NCI-H82 (cell line): ENCODE data around the gene SLX1A.
A peak's percentile ranks its signal among the peaks of the same experiment; 100 is the strongest.
"Not testable (repeated sequence)": the region's sequence is repeated elsewhere in the genome, so short reads cannot be mapped to it uniquely, and the experiment has no call there.

Experiments
- DNase-seq: peaks from one replicate; lab custom pipeline; 2025; lab: John Stamatoyannopoulos, UW

Gene SLX1A

DNA sequence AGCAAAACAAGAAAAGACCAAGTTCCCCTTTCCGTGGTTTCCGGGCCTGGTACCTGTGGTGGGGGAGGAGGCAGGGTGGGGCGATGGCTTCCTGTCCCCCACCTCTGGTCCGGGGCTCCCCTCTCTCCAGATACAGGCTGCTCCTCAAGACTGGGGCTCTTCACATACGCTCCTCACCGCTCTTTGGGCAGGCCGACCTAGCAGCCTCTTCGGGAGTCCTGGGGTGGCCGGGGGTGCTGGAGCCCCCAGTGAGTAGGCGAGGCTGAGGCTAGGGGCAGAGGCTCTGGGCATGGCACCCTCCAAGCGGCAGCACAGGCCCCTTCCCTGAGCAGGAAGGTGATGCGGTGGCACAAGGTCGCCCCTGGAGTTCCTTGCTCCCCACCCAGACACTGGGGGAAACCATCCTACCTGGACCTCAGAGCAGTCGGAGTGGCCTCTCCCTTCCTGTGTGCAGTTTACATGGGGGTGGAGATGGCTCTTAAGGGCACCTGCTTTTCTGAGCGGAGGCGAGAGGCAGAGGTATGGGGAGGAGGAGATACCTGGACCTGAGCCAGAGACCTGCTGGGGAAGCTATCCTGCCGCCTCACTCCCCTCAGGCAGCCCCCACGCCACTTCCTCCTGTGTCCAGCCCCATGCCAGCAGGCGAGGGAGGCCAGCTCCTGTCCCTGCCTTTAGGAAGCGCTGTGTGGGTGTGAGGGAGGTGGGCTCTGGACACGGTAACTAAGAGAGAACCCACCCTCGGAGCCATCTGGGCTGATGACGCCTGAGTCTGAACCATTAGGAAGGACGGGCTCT is 9.4 kb upstream of the SLX1A start:
- no peak for DNase-seq

GRCh38 chr16:30184891-30185682 is 8.6 kb upstream of the SLX1A start:
- DNase-seq: no peak

DNA sequence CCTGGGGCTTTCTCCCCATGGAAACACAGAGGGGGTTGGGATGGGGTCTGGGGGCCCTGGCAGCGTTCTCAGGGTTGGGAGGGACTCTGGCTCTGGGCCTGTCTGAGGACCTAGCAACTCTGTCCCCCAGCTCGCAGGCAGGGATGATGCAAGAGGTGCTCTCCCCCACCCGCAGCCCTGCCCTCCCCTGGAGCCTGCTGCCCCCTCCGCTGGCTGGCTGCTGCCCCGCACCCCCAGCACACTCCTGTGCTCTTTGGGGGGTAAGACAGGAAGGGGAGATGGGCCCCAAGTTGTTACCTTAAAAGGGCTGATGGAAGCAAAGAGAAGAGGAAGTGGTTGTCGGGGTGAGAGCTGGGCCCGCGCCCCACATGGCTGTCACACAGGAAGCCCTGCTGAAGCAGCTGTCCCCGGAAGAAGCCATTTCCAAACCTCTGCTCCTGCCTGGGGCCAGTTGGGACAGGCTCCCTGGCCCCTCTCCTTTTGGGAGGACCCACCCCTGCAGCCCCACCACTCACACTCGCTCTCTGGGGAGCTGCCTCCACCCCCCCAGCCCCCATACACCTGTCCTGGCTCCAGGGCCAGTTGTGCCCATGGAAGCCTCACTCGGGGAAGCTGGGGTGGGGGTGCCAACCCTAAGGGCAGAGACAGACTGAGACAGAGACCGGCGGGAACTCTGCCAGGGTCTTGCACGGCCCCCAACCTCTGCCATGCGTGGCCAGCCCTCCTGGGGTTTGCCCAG is 7.8 kb upstream of the SLX1A start:
- no peak for DNase-seq

- DNase-seq: no peak
These were observed 7.3 kb upstream of the SLX1A start for GRCh38 chr16:30186444-30186781.

DNA sequence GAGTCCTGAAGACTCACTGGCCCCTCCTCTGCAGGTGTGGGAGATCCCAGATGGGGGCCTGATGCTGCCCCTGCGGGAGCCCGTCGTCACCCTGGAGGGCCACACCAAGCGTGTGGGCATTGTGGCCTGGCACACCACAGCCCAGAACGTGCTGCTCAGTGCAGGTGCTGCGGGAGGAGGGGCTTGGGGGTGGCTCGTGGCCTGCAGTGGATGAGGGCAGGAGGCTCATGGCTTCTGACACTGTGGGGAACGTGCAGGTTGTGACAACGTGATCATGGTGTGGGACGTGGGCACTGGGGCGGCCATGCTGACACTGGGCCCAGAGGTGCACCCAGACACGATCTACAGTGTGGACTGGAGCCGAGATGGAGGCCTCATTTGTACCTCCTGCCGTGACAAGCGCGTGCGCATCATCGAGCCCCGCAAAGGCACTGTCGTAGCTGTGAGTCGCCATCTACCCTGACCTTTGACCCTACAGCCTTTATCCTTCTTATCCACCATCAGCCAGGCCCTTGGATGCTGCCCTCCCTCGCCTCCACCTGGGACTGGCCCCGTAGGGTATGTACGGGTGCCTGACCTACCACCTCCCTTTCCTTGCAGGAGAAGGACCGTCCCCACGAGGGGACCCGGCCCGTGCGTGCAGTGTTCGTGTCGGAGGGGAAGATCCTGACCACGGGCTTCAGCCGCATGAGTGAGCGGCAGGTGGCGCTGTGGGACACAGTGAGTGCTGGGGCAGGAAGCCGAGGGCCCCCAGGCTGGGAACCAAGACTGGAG is 6.7 kb upstream of the SLX1A start:
- DNase-seq: peak; percentile 72

GRCh38 chr16:30187556-30187865 is 6.2 kb upstream of the SLX1A start:
- DNase-seq: no peak

DNA sequence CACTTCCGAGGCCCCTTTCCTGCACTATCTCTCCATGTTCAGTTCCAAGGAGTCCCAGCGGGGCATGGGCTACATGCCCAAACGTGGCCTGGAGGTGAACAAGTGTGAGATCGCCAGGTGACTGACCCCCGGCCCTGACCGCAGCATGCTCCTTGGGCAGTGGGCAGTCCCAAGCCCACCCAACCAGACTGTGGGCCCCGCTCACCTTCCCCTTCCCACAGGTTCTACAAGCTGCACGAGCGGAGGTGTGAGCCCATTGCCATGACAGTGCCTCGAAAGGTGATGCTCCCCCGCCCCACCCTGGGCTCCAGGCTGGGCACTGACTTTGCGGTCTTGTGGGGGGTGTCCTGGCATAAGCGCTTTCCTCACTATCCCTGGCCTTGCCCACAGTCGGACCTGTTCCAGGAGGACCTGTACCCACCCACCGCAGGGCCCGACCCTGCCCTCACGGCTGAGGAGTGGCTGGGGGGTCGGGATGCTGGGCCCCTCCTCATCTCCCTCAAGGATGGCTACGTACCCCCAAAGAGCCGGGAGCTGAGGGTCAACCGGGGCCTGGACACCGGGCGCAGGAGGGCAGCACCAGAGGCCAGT is 5.6 kb upstream of the SLX1A start:
- DNase-seq: no peak

- not testable (repeated sequence) for DNase-seq
These were observed 2.5 kb upstream of the SLX1A start for GRCh38 chr16:30191158-30191557.

DNA sequence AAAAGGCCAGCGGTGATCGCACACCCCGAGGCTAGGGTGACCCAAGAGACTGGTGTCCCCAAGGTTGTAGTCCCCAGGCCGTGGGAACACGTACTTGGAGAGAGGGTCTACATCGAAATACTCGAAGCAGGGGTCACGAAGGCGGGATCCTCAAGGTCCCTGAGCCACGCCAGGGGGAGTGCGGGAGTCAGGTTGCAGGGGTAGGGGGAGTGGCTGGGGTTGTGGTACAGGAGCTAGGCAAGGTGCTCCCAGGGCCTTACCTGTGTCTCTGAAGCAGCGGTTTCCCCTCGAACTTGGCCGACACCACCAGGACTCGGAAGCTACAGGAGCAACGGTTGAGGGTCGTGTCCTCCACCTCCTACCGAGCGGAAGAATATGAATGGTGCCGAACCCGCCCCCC is 577 bp upstream of the SLX1A start:
- DNase-seq: not testable (repeated sequence)

- not testable (repeated sequence) for DNase-seq
These were observed 674 bp downstream of the SLX1A start for GRCh38 chr16:30194172-30194925.

- DNase-seq: not testable (repeated sequence)
These were observed 3.3 kb downstream of the SLX1A start for GRCh38 chr16:30197001-30197400.

- DNase-seq: not testable (repeated sequence)
These were observed 5.4 kb downstream of the SLX1A start, which contains the start of gene SULT1A3 for GRCh38 chr16:30199049-30199448. Gene SULT1A3 (plus strand): TSS chr16:30199255. CDS start chr16:30200729, 1,474 bp downstream.

GRCh38 chr16:30199608-30200343 is 6.1 kb downstream of the SLX1A start:
- not testable (repeated sequence) for DNase-seq

DNA sequence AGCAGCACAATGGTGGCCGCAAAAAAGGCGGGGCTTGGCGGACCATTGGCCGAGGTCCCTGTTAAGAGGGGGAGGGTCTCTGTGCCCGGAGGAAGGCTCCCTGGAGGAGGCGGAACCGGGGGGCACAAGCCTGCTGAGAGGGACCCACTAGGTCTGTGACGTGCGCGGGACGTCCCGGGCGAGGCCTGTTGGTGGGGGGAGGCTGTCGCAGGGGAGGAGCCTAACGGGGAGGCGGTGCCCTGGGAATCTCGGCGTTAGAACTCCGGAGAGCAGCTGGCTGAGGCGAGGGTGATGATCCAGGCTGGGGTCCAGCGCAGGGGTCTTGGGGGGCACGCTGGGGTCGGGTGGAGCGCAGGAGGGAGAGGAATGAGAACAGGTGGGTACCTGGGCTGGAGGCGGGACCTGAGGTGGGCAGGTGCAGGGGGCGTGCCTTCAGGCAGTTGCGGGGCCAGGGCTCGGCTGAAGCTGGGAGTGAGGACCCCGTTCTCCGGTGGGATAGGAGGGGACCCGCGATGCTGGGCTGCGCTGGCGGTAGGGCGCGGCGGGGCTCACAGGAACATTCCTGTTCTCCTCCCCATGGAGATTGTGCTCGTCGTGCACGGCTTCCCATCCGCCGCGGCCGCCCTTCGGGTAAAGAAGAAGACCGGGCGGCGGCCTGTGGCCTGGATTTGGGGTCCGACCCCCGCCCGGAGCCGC is 12.0 kb downstream of the SLX1A start:
- not testable (repeated sequence) for DNase-seq

- not testable (repeated sequence) for DNase-seq
These were observed 12.6 kb downstream of the SLX1A start for GRCh38 chr16:30206252-30206651.

DNA sequence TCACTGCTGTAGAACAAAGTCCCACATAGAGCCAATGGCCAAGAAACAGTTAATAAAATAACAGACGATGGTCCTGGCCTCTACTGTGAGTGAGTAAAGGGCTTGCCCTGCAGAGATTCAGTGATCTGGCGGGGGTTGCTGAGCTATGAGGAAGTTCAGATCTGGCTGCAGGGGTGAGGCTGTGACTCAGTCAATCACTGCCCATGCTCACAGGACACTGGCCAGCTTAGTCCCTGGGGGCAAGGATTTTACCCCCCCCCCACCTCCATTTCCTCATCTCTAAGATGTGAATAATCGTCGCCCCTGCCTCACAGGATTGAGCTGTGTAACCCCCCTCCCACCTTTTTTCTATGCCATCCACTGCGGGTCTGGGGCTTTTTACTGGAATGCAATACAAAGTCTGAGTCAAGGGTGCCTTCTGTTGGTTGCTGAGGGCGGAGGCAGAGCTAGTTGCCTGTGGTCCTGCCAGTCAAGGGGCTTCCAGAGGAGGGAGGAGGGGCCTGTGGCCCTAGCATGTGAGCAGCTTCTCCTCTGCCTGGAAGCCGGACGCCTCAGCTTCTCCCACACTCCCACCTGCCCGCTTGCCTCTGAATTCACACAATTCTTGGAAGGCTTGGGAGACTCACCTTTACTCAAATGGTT is 13.5 kb downstream of the SLX1A start:
- DNase-seq: not testable (repeated sequence)

GRCh38 chr16:30209032-30209431 is 15.4 kb downstream of the SLX1A start:
- DNase-seq: not testable (repeated sequence)

DNA sequence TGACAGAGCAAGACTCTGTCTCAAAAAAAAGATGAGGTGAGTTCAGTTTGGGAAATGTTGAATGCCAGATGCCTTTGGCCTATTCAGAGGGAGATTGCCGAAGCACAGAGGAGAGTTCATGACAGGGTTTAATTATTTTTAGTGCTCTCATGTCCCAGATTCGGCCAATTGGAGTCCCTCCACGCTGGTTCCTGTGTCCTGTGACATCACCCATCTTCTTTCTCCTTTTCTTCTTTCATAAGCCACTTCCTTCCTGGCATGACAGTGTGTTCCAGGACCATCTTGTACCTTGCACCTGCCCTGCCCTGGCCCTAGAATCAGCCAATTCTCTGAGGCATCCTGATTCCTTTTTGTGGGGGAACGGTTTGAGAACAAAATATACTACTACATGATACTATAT is 17.7 kb downstream of the SLX1A start:
- not testable (repeated sequence) for DNase-seq

GRCh38 chr16:30217082-30217481 is 23.4 kb downstream of the SLX1A start:
- not testable (repeated sequence) for DNase-seq
